ENCODE results near the gene ALKBH3.

DNA sequence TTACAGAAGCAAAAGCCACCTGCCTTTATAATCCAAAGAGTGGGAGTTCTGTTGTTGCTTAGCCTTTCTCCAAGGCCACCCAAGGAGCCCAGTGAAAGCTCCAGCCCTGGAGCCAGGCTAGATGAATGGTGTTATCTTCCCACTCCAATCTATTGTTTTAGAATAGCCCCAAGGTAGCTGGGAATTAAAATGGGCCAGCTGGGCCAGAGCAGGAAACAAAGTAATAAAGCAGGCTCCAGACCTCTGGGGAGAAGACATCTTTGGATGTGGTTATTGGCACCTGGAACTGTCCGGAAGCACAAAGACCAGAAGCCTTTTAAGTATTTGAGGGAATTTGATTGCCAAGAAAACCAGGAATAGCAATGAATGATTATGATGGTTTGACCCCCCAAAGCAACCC lies 70.6 kb downstream of the ALKBH3 start:
- TF ChIP-seq, protein P1, sequence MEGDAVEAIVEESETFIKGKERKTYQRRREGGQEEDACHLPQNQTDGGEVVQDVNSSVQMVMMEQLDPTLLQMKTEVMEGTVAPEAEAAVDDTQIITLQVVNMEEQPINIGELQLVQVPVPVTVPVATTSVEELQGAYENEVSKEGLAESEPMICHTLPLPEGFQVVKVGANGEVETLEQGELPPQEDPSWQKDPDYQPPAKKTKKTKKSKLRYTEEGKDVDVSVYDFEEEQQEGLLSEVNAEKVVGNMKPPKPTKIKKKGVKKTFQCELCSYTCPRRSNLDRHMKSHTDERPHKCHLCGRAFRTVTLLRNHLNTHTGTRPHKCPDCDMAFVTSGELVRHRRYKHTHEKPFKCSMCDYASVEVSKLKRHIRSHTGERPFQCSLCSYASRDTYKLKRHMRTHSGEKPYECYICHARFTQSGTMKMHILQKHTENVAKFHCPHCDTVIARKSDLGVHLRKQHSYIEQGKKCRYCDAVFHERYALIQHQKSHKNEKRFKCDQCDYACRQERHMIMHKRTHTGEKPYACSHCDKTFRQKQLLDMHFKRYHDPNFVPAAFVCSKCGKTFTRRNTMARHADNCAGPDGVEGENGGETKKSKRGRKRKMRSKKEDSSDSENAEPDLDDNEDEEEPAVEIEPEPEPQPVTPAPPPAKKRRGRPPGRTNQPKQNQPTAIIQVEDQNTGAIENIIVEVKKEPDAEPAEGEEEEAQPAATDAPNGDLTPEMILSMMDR (IDR thresholded peaks at IDR 0.05; ENCODE audit: borderline replicate concordance, extremely low read depth, low read length, poor library complexity, severe bottlenecking), result no peak
- TF ChIP-seq EZH2 (IDR thresholded peaks at IDR 0.05; ENCODE audit: borderline replicate concordance, low read depth, low read length, severe bottlenecking), result no peak

All from DND-41 (cell line).